GM10847 (cell line): ENCODE measurements around the gene GRIN3B.

Experiments used
- POLR2A ChIP-seq: IDR thresholded peaks from 2 replicates; pipeline ENCODE4 v1.6.1; 2011; ENCODE audit not compliant: insufficient read length; ENCODE audit errors: extremely low read depth

GRIN3B gene

DNA sequence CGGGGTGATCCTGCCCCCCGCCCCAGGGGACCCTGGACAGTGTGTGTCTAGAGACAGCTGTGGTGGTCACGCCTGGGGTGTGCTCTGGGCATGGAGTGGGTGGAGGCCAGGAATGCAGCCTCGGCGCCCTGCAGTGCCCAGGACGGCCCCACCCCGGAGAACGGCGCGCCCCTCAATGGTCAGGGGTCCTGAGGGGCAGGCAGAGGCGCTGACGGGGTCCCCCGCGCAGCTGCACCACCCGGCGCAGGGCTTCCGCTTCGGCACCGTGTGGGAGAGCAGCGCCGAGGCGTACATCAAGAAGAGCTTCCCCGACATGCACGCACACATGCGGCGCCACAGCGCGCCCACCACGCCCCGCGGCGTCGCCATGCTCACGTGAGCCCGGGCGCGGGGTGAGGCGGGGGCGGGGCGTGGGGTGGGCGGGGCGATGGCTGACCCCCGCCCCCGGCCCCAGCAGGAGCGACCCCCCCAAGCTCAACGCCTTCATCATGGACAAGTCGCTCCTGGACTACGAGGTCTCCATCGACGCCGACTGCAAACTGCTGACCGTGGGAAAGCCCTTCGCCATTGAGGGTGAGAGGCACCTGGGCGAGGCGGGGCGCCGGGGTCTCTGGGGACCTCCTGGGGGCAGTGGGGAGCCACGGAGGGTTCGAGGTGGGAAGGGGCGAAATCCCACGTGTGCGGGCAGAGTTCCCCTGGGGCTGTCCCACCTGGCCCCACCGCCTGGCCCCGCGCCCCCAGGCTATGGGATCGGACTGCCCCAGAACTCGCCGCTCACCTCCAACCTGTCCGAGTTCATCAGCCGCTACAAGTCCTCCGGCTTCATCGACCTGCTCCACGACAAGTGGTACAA is 7.4 kb downstream of the GRIN3B start:
- TF ChIP-seq POLR2A = no peak

DNA sequence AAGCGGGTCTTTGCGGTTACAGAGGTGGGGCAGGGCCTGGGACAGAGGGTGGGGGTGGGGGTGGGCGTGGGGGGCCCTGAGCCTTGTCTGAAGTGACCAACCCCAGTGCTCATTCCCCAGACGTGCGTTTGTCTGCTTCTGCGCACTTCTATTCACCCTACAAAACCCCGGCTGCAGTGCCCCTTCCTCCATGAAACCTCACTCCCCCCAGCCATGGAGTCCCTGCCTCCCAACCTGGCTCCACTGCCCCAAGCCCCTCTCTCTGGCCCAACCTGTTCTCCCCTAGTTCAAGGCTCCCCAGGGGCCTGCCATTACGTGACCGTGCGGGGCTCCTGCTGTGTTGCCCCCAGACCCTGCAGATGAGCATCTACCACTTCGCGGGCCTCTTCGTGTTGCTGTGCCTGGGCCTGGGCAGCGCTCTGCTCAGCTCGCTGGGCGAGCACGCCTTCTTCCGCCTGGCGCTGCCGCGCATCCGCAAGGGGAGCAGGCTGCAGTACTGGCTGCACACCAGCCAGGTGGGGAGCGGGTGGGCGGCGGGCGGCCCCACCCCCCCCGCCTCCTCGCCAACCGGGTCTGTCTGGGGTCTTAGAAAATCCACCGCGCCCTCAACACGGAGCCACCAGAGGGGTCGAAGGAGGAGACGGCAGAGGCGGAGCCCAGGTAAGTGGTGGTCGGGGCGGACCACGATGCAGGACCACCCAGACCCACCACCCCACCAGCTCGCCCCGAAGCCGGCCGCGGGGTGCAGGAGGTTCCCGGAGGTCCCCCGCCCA is 8.2 kb downstream of the GRIN3B start:
- no peak for TF ChIP-seq POLR2A

DNA sequence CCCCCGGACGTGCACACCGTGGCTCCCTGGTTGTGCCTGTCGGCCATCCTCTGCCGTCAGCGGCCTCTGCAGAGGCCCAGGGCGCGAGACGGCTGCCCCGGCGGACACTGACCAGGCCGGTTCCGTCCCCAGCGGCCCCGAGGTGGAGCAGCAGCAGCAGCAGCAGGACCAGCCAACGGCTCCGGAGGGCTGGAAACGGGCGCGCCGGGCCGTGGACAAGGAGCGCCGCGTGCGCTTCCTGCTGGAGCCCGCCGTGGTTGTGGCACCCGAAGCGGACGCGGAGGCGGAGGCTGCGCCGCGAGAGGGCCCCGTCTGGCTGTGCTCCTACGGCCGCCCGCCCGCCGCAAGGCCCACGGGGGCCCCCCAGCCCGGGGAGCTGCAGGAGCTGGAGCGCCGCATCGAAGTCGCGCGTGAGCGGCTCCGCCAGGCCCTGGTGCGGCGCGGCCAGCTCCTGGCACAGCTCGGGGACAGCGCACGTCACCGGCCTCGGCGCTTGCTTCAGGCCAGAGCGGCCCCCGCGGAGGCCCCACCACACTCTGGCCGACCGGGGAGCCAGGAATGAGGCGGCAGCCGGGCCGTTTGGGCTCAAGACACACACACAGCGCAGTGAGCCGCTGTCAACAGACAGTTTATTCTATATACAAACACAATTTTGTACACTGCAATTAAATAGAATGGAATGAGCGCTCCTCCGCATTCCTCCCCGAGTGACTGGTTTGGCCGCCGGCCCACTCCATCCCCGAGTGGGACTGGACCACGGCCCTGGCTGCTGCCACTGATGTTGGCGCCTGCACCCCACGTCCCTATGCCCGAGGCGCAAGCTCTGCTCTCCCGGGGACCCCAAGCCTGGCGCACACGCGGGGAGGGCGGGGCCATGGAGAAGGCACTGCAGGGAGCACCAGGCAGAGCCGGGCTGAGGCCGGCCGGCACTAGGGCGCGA is 9.1 kb downstream of the GRIN3B start:
- TF ChIP-seq POLR2A = no peak

DNA sequence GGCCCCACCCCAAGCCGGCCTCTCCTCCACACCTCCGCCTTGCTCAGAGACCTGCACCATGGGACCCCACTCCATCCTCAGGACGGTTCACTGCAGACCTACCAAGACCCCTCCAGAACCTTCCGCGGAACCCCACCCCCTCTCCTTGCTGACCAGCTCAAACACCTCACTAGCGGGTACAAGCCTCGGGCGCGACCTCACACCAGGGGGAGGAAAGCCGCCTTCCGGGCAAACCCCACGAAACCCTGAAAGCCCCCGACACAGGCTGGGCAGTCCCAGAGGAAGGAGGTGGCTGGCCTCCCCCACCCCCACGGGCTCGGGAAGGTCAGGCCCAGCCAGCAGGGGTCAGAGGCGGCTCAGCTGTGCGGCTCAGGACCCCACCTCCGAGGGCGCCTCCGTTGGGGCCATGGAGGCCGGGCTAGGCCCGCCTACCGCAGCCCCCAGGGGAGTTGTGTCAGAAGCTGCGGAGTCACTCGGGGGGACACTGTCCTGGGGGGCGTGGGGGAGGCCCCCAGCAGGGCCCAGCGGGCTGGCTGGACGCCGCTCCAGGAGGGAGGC is 9.8 kb downstream of the GRIN3B start:
- TF ChIP-seq POLR2A = no peak

DNA sequence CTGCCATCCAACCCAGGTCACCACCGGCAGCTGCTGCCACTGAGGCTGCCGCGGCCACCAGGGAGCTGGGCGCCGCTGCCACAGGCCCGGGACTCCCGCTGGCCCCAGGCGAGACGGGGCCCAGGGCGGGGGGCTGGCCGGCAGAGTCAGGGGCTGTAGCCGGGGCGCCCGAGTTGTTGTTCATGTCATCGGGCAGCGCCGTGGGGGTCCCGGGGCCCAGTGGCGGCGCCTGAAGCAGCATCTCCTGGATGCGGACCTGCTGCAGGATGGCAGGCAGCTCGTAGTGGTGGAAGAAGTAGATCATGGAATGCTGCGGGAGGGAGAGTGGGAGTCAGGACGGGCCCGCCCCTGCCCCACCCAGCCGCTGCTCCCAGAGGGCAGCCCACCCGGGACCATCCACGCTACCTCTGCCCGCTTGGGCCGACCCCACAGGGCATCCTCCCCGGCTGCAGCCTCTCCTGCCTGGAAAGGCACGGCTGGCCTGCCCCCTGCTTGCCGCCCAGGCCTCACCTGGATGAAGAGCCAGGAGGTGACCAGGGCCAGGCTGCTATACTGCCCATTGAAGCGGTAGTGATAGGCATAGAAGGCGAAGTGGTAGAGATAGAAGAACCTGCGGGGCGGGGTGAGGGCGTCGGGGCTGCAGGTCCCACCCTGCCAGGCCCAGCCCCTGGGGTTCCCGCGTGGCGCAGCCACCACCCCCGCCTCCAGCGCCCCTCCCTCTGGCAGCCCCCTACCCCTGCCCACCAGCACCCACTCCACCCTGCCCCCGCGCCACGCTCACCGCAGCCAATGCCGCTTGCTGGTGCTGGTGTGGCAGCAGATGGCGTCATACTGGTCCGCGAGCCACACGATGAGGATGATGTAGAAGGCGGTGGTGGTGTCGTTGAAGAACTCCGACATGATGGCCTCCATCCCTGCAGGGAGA is 10.6 kb downstream of the GRIN3B start:
- no peak for TF ChIP-seq POLR2A

DNA sequence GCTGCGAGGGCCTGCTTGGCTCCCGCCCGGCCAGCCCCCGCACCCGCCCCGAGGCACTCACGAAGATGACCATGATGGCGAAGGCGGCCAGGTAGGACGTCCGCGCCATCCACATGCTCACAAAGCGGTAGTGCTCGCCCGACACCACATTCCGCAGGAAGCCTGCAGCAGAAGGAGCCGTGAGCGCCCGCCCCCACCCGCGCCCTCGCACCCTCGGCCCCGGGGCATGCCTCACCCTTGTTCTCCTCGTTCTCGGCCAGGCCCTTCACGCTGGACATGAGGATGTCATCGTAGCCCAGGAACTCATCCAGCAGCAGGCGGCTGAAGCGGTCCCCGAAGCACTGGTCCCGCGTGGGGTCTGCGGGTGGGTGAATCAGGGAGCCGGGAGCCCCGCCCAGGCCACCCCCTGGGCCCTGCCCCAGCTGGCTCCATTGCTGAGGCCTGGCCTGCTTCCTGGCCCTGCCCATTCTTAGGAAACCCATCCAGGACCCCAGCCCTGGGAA is 11.7 kb downstream of the GRIN3B start:
- TF ChIP-seq POLR2A = no peak

DNA sequence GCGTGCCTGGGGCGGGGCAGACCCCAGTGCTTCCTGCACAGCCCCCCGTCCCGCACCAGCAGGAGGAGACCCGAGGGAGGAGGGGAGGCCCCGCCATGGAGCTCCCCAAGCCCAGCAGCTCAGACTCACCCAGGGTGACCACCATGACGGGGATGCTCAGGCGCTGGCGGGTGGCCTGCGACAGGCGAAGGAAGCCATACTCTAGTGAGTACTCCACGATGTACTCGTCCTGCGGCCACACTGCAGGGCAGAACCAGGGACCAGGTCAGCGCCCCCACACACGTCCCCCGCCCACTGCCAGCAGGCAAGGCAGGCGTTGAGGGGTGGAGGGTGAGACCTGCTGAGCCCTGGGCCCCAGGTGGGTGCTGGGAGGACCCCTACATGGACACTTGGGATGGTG is 12.1 kb downstream of the GRIN3B start:
- no peak for TF ChIP-seq POLR2A

DNA sequence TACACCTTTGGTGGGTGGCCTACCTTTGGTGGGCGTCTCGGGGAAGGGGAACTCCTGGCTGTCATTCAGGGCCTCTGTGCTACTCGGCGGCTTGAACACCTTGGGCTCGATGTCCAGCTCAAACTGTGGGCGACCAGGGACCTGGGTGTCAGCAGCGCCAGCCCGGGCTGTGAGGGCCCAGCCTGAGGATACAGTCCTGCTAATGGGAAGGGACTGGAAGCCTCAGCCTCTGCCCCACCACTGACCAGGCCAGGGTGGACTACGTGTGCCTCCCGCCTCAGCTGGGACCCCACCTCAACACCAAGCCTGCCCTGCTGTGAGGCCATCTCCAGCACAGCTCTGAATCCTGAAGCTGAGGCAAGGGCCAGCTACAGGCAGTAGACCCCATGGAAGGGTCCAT is 13.0 kb downstream of the GRIN3B start:
- TF ChIP-seq POLR2A = no peak

DNA sequence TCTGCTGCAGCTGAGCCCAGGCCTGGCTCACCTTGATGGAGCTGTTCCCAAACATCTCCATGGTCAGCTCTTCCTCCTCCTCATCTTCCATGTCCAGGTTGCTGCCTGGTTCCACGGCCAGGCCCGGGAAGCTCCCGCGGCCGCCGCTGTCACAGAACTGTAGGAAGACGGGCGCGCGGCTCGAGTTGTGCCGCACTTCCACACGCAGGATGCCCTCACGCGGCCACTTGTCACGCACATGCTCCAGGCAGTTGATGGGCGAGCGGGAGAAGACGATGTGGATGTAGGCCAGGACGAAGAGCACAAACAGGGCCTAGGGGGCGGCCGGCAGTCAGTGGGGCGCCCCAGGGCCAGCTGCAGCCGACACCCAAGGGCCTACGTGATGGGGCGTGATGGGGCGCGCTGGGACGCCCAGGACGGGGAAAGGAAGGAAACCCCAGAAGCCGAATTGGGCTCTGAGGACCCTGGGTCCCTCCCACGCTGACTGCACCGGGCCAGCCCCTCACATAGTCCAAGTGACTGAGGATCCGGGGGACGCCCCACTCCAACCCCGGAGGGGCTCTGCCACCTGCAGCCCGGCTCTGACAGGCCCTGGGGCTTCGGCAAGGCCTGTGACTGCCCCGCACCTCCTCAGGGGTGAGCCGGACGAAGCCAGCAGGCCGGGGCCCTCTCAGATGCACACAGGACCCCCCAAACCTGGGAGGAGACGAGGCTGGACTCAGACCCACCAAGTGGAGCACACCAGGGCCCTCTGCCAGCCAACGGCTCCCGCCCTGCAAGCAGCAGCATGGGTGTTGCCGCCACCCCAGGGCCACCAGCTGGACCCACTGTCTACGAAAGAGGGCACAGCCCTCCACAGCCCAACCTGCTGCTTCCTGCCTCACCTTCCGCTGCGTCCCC is 14.2 kb downstream of the GRIN3B start:
- no peak for TF ChIP-seq POLR2A

DNA sequence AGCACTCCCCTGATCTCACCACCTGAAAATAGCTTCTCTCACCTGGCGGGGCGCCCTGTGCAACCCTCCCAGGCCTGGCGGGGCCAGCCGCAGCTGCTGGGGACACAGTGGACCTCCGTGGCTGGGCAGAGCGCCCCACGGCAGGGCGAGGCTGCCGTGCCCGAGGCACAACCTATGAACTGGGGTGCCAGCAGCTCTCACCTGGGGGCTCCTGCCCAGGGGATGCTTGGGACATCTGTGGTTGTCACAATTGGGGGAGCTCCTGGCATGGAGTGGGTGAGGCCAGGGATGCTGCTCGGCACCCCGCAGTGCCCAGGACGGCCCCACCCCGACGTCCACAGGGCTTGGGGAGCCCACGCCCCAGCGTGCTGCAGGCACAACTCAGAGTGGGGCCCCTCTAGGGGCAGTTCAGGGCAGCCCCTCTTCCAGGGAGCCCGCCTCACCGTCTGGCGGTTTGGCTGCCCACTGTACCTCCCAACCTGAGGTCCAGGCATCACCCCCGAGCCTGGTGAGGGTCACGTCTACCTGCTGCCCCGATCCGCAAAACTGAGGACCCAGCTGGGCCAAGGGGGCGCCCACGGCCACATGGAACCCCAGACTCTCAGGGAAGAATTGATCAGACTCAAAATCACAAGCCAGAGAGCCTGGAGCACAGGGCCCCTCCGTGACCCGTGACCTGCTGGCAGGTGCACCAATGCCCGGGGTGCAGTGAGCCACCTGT is 15.0 kb downstream of the GRIN3B start:
- no peak for TF ChIP-seq POLR2A

DNA sequence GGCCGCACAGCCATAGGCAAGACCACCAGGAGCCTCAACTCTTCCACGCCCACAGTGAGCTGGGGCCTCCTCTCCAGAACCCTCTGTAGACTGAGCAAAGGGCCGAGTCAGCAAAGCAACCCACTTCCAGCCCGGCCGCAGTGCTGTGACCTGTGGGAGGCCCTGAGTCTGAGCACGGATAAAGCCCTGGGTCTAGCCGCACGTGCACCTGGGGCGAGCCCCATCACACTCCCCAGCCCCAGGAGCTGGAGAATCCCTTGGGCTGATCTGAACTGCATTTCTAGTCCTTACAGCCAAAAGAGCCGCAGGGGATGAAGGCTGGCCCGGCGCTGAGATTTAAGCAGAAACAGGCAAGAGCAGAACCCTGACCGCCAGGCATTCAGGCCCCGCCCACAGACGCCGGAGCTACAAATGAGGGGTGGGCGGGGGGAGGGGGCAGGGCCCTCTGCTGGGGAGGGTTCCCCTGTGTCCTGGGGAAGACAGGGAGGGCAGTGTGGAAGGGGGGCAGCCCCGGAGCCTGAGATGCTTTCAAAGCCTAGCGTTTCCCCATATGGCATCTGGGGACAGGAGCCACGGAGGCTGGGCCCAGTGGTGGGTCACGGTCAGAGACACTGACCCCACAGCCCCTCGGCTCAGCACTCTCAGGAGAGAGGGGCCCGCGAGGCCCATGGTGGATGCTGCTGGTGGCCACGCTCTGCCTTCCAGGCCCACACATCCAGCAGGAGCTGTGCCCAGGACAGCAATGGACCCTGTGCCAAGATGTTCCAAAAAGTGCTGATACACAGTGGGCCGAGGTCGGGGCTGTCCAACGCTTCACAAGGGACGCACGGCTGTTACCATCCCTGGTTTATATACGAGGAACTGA is 15.8 kb downstream of the GRIN3B start:
- no peak for TF ChIP-seq POLR2A
